Effector memory CD8-positive, alpha-beta T cell (primary cell): ENCODE measurements around the gene PLAC8.
A peak's percentile ranks its signal among the peaks of the same experiment; 100 is the strongest.
"Not testable (repeated sequence)": the region's sequence is repeated elsewhere in the genome, so short reads cannot be mapped to it uniquely, and the experiment has no call there.

Experiments
- ATAC-seq: fragments of 150-1000 bp; cut with Tn5 transposase; replicated peaks from 2 replicates; pipeline ENCODE4 v1.10.0; 2021; ENCODE audit warnings: mild to moderate bottlenecking, moderate library complexity
- DNase-seq, 3 experiments: peaks; one replicate each; pipeline ENCODE4 v3.0.0; 2021
- H3K27ac Mint-ChIP-seq, 2 donors: one replicate each; pipeline ENCODE4 v1.8.0; 2022; ENCODE audit warnings: mild to moderate bottlenecking in 2 of 2, mixed read lengths in 2 of 2, moderate library complexity in 2 of 2
- H3K27me3 Mint-ChIP-seq, 2 donors: one replicate each; pipeline ENCODE4 v1.8.0; 2022; ENCODE audit warnings: mixed read lengths in 2 of 2
- H3K36me3 Mint-ChIP-seq: one replicate; pipeline ENCODE4 v1.8.0; 2022; ENCODE audit warnings: mild to moderate bottlenecking, moderate library complexity, mixed read lengths; ENCODE audit not compliant: insufficient read depth
- H3K4me1 Mint-ChIP-seq, 2 donors: one replicate each; pipeline ENCODE4 v1.8.0; 2022; ENCODE audit warnings: low read depth in 2 of 2, mixed read lengths in 2 of 2
- H3K4me3 Mint-ChIP-seq, 2 donors: one replicate each; pipeline ENCODE4 v1.8.0; 2022; ENCODE audit warnings: mild to moderate bottlenecking in 2 of 2, mixed read lengths in 2 of 2, moderate library complexity in 2 of 2
- H3K9me3 Mint-ChIP-seq, 2 donors: one replicate each; pipeline ENCODE4 v1.8.0; 2022; ENCODE audit warnings: mixed read lengths in 2 of 2
- total RNA-seq, 9 experiments: gene quantifications; one replicate each; lab custom pipeline; 2026; lab: John Stamatoyannopoulos, UW

The PLAC8 gene, protein sequence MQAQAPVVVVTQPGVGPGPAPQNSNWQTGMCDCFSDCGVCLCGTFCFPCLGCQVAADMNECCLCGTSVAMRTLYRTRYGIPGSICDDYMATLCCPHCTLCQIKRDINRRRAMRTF
- total RNA-seq, result 1.6 to 117 (median 19.1) reads per million in 9 experiments

- Mint-ChIP-seq H3K4me1 (peaks cover 28 to 38% of the 10 kb centered on the region in 2 donors), H3K27me3 (no peaks in the 10 kb centered on the region), H3K4me3 (peak within 1 kb of the TSS; percentile 97 to 99), H3K36me3 (peaks cover 19% of the 10 kb centered on the region), H3K9me3 (no peaks in the 10 kb centered on the region), H3K27ac (peak within 1 kb of the TSS; percentile 96 to 98)
- DNase-seq (peak; percentile 34 to 45 (median 38)), ATAC-seq (peak; percentile 65)
These were observed at the start of gene PLAC8 for GRCh38 chr4:83114576-83114975. TSS of gene PLAC8 (minus strand) at chr4:83114729. CDS start at chr4:83107921, 6,808 bp downstream.

- ATAC-seq (no peak), DNase-seq (no peak)
- Mint-ChIP-seq H3K27ac (no peak overlapping the region), H3K9me3 (peaks cover 0 to 2% of the 10 kb centered on the region in 2 donors), H3K4me1 (peaks cover 5 to 6% of the 10 kb centered on the region in 2 donors), H3K27me3 (peaks cover 0 to 7% of the 10 kb centered on the region in 2 donors), H3K4me3 (no peak overlapping the region), H3K36me3 (no peaks in the 10 kb centered on the region)
These were observed 38.9 kb upstream of the PLAC8 start for GRCh38 chr4:83153417-83153816.

- no peak for ATAC-seq
- Mint-ChIP-seq H3K27me3 (peaks cover 0 to 1% of the 10 kb centered on the region in 2 donors), H3K27ac (no peak overlapping the region), H3K4me1 (peaks cover 5 to 6% of the 10 kb centered on the region in 2 donors), H3K4me3 (no peak overlapping the region), H3K9me3 (peaks cover 0 to 2% of the 10 kb centered on the region in 2 donors), H3K36me3 (no peaks in the 10 kb centered on the region)
- DNase-seq, result no peak
These were observed 38.2 kb upstream of the PLAC8 start for GRCh38 chr4:83152746-83153145.

- H3K4me3 Mint-ChIP-seq, result no peak overlapping the region
- peaks cover 0 to 2% of the 10 kb centered on the region in 2 donors for H3K9me3 Mint-ChIP-seq
These were observed 37.1 kb upstream of the PLAC8 start for GRCh38 chr4:83151651-83152050.

GRCh38 chr4:83150653-83151330 is 36.3 kb upstream of the PLAC8 start:
- ATAC-seq (no peak), DNase-seq (no peak)
- Mint-ChIP-seq H3K27me3 (no peaks in the 10 kb centered on the region), H3K4me1 (peaks cover 6 to 10% of the 10 kb centered on the region in 2 donors), H3K27ac (no peak overlapping the region), H3K36me3 (no peaks in the 10 kb centered on the region), H3K4me3 (no peak overlapping the region), H3K9me3 (peaks cover 0 to 2% of the 10 kb centered on the region in 2 donors)

More at GRCh38 chr4:83151651-83152050, 37.1 kb upstream of the PLAC8 start:
- Mint-ChIP-seq H3K36me3 (no peaks in the 10 kb centered on the region), H3K27me3 (no peaks in the 10 kb centered on the region), H3K27ac (no peak overlapping the region), H3K4me1 (peaks cover 5 to 6% of the 10 kb centered on the region in 2 donors)
- DNase-seq (no peak), ATAC-seq (no peak)

- ATAC-seq (no peak), DNase-seq (no peak)
- Mint-ChIP-seq H3K4me1 (peaks cover 6 to 14% of the 10 kb centered on the region in 2 donors), H3K9me3 (no peaks in the 10 kb centered on the region), H3K4me3 (no peak overlapping the region), H3K27ac (no peak overlapping the region), H3K27me3 (no peaks in the 10 kb centered on the region), H3K36me3 (no peaks in the 10 kb centered on the region)
These were observed 35.5 kb upstream of the PLAC8 start for GRCh38 chr4:83149865-83150652.

- peaks cover 0 to 2% of the 10 kb centered on the region in 2 donors for H3K9me3 Mint-ChIP-seq
- H3K4me3 Mint-ChIP-seq, result no peak overlapping the region
- DNase-seq (no peak), ATAC-seq (no peak)
- H3K27ac Mint-ChIP-seq, result no peak overlapping the region
- H3K27me3 Mint-ChIP-seq, result no peaks in the 10 kb centered on the region
- no peaks in the 10 kb centered on the region for H3K36me3 Mint-ChIP-seq
- H3K4me1 Mint-ChIP-seq, result peaks cover 7 to 24% of the 10 kb centered on the region in 2 donors
These were observed 32.3 kb upstream of the PLAC8 start for GRCh38 chr4:83146841-83147240.

DNA sequence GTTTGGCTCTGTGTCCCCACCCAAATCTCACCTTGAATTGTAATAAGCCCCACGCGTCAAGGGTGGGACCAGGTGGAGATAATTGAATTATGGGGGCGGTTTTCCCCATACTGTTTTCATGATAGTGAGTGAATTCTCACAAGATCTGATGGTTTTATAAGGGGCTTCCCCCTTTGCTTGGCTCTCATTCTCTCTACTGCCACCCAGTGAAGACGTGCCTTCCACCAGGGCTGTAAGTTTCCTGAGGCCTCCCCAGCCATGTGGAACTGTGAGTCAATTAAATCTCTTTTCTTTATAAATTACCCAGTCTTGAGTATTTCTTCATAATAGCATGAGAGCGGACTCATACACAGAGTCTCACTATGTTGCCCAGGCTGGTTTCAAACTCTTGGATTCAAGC is 31.2 kb upstream of the PLAC8 start:
- H3K4me3 Mint-ChIP-seq, H3K27me3 Mint-ChIP-seq, H3K27ac Mint-ChIP-seq, H3K9me3 Mint-ChIP-seq, H3K36me3 Mint-ChIP-seq: not testable (repeated sequence)
- peaks cover 7 to 24% of the 10 kb centered on the region in 2 donors for H3K4me1 Mint-ChIP-seq
- peak in 1 of 3 experiments; percentile 12 for DNase-seq
- peak; percentile 51 for ATAC-seq

DNA sequence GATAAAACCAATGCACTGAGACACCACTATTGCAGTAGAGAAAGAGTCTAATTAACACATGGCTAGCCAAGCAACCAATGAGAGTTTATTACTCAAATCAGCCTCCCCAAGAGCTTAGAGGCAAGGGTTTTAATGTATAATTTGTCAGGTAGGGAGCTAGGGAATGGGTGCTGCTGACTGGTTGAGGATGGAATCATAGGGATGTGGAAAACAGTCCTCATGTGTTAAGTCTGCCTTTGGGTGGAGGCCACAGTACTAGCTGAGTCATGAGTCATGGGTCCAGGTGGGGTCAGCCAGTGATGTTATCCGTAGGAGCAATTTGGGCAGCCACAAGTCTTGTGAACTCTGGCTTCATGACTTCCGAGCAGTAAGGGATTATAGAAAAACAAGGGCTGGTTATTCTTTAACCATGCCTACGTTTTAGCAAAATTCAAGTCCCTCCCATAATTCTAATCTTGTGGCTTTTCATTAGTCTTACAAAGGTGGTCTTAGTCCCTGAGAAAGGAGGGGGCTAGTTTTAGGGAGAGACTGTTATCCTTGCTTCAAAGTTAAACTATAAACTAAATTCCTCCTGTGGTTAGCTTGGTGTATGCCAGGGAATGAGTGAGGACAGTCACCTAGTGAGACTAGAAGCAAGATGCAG is 25.1 kb upstream of the PLAC8 start:
- peaks cover 0 to 3% of the 10 kb centered on the region in 2 donors for H3K9me3 Mint-ChIP-seq
- H3K4me1 Mint-ChIP-seq, result peaks cover 27 to 45% of the 10 kb centered on the region in 2 donors
- peak overlapping the region; percentile 26 to 89 for H3K27ac Mint-ChIP-seq
- H3K4me3 Mint-ChIP-seq, result peak overlapping the region in 1 of 2 donors; percentile 49
- H3K27me3 Mint-ChIP-seq, result no peaks in the 10 kb centered on the region
- DNase-seq (no peak), ATAC-seq (no peak)
- no peaks in the 10 kb centered on the region for H3K36me3 Mint-ChIP-seq

DNA sequence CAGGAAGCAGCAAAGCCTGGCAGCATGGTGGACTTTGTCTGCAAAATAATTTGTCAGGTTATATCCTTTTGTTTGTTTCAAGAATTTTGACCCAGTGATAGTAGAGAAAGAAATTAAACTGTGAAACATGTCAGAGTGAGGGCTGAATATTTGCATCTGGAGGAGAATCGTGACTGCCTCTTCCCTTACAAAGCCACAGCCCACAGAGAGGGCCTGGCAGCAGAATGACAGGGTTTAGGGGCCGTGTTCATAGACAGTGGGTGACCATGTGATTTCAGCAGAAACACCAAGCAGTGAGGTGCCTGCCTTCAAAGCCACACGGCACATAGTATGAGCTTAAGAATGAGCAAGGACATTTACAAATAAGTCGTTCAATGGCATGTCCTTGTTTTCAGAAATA is 24.4 kb upstream of the PLAC8 start:
- peak overlapping the region; percentile 26 to 89 for H3K27ac Mint-ChIP-seq
- ATAC-seq, result peak; percentile 99
- peak; percentile 29 to 42 (median 31) for DNase-seq
- H3K27me3 Mint-ChIP-seq, result no peaks in the 10 kb centered on the region
- peaks cover 27 to 45% of the 10 kb centered on the region in 2 donors for H3K4me1 Mint-ChIP-seq
- peak overlapping the region; percentile 2 to 37 for H3K4me3 Mint-ChIP-seq
- no peaks in the 10 kb centered on the region for H3K36me3 Mint-ChIP-seq
- H3K9me3 Mint-ChIP-seq, result peaks cover 0 to 4% of the 10 kb centered on the region in 2 donors

GRCh38 chr4:83132065-83132464 is 17.5 kb upstream of the PLAC8 start:
- H3K4me3 Mint-ChIP-seq, result no peak overlapping the region
- no peaks in the 10 kb centered on the region for H3K36me3 Mint-ChIP-seq
- H3K27ac Mint-ChIP-seq, result no peak overlapping the region
- DNase-seq (no peak), ATAC-seq (no peak)
- H3K4me1 Mint-ChIP-seq, result peaks cover 2 to 5% of the 10 kb centered on the region in 2 donors
- H3K27me3 Mint-ChIP-seq, result no peaks in the 10 kb centered on the region
- H3K9me3 Mint-ChIP-seq, result peaks cover 0 to 2% of the 10 kb centered on the region in 2 donors

DNA sequence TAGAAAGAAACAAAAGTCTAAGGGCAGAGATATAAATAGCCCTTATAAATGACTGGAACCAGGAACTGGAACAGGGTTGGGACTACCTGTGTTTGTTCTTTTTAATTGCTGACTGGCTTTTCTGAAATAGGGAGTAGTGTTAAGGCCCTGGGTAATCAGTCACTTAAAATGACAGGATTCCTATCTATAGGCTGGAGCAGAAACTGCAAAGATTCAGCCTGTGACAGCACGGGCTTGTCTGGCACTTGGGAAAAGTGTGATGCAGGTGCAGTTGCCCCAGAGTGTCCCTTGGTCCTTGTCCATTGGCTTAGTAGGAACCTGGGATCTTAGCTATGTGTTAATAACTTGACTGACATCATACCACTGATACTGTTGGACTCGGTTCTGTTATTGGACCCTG is 14.7 kb upstream of the PLAC8 start:
- ATAC-seq (no peak), DNase-seq (no peak)
- H3K4me1 Mint-ChIP-seq, result peaks cover 9 to 10% of the 10 kb centered on the region in 2 donors
- H3K27ac Mint-ChIP-seq, result no peak overlapping the region
- H3K9me3 Mint-ChIP-seq, result no peaks in the 10 kb centered on the region
- H3K36me3 Mint-ChIP-seq, result peaks cover 7% of the 10 kb centered on the region
- H3K4me3 Mint-ChIP-seq, result no peak overlapping the region
- H3K27me3 Mint-ChIP-seq, result no peaks in the 10 kb centered on the region

DNA sequence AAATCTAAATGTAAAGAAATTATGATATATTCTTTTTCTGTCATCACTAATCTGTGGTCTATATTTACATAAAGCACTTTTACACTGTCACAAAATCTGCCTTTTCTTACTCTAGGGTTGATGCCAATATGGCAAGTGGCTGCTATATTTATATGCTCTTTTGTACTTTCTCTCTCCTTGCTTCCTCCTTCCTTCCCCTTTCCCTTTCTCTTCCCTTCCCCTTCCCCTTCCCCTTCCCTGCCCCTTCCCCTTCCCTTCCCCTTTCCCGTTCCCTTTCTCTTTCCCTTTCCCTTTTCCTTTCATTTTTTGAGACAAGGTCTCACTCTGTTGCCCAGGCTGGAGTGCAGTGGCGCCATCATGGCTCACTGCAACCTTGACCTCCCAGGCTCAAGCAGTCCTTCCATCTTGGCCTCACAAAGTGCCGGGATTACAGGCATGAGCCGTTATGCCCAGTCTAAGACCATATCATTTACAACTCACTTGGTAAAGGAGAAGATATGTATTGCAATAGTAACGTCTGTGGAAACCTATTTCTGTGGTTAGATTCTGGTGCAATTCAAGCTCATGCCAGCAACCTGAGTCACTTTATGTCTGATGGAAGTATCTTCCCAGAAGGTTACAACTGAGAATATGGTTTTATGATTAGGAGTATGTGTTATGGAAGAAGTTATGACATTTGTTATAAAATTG is 13.9 kb upstream of the PLAC8 start:
- H3K27ac Mint-ChIP-seq, result no peak overlapping the region
- no peaks in the 10 kb centered on the region for H3K9me3 Mint-ChIP-seq
- no peak overlapping the region for H3K4me3 Mint-ChIP-seq
- ATAC-seq (no peak), DNase-seq (no peak)
- H3K27me3 Mint-ChIP-seq, result no peaks in the 10 kb centered on the region
- H3K4me1 Mint-ChIP-seq, result peaks cover 10 to 11% of the 10 kb centered on the region in 2 donors
- H3K36me3 Mint-ChIP-seq, result peaks cover 7% of the 10 kb centered on the region
